ENCODE results near the gene RPS16.

Gene RPS16

GRCh38 chr19:39422020-39422419 is 13.7 kb downstream of the RPS16 start:
- DNase-seq (ENCODE audit: low spot score) = no peak

DNA sequence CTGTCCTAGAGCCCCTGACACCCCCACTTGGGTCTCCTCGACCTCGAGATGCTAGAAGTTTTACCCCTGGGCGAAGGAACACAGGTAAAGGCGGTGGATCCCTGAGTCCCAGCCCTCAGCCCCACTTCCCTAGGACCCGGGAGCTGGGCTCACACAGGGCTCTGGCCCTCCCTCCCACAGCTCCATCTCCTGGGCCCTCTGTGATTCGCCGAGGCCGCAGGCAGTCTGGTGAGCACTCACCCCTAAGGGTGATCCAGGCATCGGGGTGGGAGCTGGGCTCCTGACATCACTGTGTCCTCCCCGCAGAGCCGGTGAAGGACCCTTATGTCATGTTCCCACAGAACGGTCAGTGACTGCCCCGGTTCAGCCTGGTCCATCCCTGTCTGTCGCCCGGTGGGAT is 15.0 kb downstream of the RPS16 start:
- no peak for DNase-seq (ENCODE audit: low spot score)

GRCh38 chr19:39419003-39419402 is 16.7 kb downstream of the RPS16 start:
- DNase-seq (ENCODE audit: low spot score) = no peak

DNA sequence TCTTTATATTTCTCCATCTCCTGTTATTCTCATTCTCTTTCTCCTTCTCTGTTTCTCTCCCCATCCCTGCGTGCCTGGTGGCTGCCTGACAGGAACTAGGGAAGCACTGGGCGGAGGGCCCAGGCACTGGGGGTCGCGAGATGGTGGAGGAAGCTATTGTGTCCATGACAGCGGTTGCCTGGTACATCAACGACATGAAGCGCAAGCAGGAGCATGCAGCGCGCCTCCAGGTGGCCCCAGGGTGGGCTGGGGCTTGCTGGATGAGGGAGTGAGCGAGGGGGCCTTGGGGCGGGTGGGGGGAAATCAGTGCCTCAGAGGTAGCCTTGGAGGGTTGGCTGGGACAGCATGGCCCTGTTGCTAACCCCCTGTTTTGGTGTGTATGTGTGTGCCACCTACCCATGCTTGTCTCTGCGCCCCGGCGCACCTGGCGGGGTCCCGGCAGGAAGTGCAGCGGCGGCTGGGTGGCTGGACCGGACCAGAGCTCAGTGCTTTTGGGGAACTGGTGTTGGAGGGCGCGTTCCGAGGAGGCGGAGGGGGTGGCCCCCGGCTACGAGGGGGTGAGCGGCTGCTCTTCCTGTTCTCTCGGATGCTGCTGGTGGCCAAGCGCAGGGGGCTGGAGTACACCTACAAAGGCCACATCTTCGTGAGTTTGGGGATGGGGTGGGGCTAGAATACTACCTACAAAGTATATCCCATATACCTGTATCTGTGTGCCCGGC is 18.1 kb downstream of the RPS16 start:
- DNase-seq (ENCODE audit: low spot score) = no peak

GRCh38 chr19:39416152-39417120 is 19.3 kb downstream of the RPS16 start:
- no peak for DNase-seq (ENCODE audit: low spot score)

DNA sequence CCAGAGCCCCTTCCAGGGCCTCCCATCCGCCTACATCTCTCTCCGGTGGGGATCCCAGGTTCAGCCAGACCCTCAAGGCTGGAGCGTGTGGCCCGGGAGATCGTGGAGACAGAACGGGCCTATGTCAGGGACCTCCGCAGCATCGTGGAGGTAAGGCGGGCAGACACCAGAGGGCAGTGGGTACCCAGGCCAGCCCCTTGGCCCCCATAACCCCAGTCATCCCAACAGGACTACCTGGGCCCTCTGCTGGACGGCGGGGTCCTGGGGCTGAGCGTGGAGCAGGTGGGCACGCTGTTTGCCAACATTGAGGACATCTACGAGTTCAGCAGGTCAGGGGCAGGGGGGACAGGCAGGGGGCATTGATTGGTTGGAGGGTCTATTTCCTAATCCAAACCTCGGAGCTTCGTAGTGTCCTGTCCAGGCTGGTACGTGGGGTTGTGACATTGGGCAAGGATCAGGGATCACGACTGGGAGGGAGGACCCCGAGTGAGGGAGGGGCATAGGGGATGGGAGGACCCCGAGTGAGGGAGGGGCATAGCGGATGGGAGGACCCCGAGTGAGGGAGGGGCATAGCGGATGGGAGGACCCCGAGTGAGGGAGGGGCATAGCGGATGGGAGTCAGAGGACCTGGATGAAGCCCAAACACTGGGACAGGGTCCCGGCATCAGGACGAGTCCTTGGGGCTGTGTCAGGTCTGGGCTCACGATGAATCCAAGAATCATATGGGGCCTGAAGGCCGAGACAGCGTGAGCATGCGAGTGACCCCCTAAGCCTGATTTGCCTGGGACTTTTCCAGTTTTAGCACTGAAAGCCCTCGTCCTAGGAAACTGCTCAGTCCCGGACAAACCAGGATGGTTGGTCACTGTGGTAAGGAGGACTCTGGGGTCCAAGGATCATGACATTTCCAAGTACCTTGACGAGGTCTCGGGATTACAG is 20.4 kb downstream of the RPS16 start:
- DNase-seq (ENCODE audit: low spot score) = no peak

DNA sequence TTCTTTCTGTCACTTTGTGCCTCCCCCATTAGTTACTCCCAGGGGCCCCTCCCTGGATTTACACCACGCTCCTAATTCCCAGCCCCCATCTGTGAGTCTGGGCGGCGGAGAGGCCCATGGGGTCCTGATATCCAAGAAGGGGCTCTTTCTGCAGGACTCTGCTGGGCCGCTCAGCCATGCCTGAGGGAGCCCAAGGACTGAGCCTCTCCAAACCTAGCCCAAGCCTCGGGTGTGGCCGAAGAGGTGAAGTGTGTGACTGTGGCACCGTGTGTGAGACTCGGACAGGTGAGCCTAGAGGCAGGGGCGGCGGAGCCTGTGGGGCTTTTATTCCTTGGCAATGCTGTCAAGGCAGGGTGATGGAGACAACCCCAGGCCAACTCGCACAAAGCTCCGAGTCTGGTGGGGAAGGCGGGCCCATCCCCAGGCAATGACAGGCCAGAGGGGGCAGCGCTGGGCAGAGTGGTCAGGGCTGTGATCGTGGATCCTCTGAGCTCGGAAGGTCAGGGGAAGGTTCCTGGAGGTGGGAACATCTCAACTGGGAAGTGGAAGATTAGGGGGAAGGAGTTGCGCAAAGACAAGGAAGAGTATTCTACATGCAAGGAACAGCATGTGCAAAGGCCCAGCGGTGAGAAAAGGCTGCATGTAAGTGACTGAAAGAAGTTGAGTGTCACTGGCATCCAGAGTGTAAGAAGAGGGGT is 21.7 kb downstream of the RPS16 start:
- no peak for DNase-seq (ENCODE audit: low spot score)

DNA sequence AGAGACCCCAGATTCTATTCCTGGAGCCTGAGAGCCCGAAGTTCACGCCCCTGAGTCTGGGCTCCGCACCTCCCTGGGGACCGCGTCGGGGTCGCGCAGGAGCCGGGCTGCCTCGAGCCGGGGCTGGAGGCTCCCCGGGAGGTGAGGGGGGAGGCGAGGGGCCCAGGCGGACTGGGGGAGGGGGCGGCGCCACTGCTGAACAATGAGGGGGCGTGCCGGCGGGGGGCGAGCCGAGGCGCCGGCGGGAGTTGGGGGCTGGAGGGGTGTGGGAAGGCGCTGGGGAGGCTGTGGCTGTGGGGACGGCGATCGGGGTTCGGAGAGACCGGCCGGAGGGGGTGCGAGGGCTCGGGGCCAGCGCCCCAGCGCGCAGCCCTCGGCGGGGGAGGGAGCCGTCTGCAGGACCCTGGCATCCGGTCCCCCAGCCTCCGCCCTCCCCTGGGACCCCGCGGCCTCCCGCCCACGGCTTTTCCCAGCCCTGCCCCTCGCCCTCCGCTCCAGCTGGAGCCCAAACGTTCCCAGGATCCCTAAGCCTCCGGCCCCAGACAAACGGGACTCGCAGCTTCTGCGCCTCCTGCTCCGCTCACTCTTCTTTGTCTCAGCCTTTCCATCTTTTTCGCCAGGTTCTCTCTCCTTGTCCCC is 22.4 kb downstream of the RPS16 start:
- no peak for DNase-seq (ENCODE audit: low spot score)

DNA sequence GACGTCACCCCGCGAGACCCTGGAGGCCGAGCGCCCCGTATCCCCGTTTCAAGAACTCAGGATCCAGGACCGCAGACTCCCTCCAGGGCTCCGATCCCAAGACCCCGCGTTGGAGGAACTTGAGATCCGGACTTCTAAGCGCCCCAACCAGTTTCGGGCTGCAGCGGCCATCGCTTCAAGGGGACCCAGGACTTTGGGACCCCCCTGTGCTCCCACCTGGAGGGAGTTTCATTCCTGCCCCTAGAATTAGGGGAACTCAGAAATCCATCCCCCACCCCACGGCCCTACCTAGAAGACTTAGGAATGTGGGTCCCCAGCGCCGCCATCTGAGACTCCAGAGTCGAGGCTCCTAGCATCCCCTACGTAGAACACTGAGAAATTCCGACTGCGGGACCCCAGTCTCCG is 22.9 kb downstream of the RPS16 start:
- no peak for DNase-seq (ENCODE audit: low spot score)

DNA sequence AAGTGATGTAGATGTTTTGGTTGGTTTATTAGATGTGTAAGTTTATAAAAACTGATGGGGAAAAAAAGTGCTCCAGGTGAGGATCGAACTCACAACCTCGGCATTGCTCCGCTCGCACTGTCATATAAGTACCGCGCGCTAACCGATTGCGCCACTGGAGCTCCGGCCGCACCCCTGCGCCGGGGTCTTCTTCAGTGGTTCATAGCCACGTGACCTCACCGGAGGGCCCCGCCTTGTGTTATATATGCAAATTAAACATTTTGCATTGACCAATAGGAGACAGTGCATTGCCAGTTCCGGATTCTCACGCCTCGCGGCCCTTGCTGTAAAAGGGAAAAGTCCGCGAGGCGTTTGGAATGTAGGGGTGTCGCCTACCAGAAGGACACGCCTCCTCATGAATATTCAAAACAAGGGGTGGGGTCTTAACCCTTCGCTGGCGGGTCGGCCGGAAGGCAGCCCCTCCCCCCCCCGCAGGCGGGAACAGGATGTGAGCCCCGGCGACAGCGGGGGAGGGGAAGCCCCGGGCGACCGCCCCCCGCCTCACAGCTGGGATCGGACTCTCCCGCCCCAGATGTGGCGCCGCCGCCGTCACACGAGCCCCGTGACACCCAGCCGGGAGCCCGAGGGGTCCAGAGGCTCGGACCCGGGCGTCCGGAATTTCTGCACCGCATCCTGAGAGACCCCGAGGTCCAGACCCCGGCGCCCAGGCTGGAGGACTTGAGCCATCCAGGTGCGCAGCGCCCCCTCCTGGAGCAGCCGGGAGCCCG is 23.5 kb downstream of the RPS16 start, which contains the start of gene PLEKHG2:
Gene PLEKHG2, plus strand, starts transcription at position 570 of the 767 bp plus-strand sequence. CDS start 1,418 bp downstream, outside the sequence.
- DNase-seq (ENCODE audit: low spot score) = peak; percentile 99

DNA sequence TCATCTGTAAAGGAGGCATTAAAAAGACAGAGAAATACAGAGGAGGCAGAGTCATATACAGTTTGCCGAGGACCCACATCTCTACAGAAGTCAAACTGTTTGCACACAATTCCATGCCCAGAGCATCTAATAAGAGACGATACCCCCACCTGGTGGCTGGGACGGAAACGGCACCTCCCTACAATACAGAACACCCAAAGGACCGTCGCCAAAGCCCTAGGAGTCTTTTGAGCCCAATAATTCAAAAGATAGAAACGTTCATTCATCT is 24.0 kb downstream of the RPS16 start:
- peak; percentile 88 for DNase-seq (ENCODE audit: low spot score)

DNA sequence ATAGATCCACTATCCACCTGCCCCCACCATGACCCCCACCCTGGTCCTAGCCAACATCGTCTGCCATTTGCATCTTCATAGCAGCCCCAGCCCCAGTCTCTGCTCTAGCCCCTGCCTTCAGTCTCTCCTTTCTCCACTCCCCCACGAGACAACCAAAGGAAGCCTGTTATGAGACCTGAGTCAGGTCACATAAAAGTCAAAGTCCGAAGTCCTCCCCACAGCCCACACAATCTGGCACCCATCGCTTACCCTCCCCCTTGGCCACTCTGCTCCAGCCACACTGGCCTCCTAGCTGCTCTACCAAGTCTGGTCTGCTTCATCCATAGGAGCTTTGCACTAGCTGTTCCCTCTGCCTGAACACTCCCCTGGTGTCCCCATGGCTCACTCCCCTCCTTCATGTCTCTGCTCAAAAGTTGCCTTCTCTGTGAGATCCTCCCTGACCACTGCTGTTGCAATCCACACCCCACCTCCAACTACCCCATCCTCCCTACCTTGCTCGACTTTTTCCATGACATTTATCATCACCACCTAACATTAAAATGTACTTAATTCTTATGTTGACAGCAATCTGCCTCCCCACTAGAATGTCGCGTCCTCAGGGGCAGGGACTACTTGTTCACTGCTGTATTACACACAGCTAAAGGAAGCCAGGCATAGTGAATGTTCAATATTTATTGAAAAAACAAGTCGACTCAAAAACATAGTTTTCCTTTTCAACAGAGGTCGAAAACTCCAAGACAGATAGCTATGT is 24.5 kb downstream of the RPS16 start:
- peak; percentile 70 for DNase-seq (ENCODE audit: low spot score)

DNA sequence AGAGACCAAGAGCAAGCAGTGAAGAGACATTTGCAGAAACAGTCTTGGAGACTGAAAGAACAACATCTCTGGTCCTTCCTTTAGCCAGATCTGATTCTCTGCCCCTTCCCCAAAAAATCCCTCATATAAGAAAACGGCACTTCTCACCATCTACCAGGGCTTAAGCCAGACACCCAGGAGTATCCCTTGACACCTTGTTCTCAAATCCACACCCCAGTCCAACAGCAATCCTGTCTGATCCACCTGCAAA is 25.0 kb downstream of the RPS16 start:
- no peak for DNase-seq (ENCODE audit: low spot score)

- peak; percentile 41 for DNase-seq (ENCODE audit: low spot score)
Measured at GRCh38 chr19:39410017-39410830, 25.5 kb downstream of the RPS16 start.

- peak; percentile 92 for DNase-seq (ENCODE audit: low spot score)
Measured at GRCh38 chr19:39409208-39410016, 26.3 kb downstream of the RPS16 start.

DNA sequence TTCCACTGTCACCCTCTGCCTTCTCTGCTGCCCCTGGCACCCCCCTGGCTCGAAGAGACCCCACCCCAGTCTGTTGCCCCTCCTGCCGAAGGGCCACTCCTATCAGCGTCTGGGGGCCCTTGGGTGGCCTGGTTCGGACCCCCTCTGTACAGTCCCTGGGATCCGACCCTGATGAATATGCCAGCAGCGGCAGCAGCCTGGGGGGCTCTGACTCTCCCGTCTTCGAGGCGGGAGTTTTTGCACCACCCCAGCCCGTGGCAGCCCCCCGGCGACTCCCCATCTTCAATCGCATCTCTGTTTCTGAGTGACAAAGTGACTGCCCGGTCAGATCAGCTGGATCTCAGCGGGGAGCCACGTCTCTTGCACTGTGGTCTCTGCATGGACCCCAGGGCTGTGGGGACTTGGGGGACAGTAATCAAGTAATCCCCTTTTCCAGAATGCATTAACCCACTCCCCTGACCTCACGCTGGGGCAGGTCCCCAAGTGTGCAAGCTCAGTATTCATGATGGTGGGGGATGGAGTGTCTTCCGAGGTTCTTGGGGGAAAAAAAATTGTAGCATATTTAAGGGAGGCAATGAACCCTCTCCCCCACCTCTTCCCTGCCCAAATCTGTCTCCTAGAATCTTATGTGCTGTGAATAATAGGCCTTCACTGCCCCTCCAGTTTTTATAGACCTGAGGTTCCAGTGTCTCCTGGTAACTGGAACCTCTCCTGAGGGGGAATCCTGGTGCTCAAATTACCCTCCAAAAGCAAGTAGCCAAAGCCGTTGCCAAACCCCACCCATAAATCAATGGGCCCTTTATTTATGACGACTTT is 27.1 kb downstream of the RPS16 start:
- DNase-seq (ENCODE audit: low spot score) = peak; percentile 50
